Measurements from ENCODE around the gene MYLK2.

Gene MYLK2

GRCh38 chr20:31819083-31819784, at the start of gene MYLK2:
MYLK2 (plus strand) TSS chr20:31819356; CDS start chr20:31819581, 225 bp downstream.
- no peak for DNase-seq (ENCODE audit: low read depth, low spot score)
- H3K27ac ChIP-seq, result no peak within 1 kb of the TSS

- no peak for DNase-seq (ENCODE audit: low read depth, low spot score)
- H3K27ac ChIP-seq, result no peak overlapping the region
Observed at GRCh38 chr20:31769681-31770080, 49.5 kb upstream of the MYLK2 start.

DNA sequence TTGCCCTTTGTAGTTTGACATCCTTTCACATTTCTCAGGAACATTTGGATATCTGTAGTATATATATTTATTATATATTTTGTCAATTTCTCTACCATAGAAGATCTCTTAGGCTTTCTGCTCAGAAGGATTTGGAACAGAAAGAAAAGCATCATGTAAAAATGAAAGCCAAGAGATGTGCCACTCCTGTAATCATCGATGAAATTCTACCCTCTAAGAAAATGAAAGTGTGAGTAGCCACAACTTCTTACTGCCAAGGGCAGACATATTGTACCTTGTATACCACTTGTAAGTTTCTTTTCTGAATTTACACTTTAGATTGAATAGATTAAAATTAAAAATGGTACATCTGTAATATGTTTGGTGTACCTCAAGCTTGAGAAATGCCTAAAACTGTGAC, 48.9 kb upstream of the MYLK2 start:
- H3K27ac ChIP-seq, result no peak overlapping the region
- no peak for DNase-seq (ENCODE audit: low read depth, low spot score)

DNA sequence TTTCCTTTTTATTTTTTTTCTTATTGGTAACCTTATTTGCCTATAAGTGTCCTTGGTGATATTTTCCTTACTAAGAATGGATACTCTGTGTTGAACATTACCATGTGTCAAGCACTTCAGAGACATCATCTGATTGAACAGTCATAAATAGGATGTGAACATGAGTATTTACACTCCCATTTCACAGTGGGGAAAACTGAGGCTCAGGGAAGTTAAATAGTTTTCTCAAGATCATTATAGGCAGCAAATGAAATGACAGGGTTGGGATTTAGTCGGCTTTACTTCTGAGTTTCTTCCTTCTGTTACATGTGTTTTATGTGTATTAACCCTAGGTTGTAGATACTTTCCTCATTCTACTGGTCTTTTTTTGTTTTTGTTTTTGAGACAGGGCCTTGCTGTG, 44.7 kb upstream of the MYLK2 start:
- DNase-seq (ENCODE audit: low read depth, low spot score), result no peak
- no peak overlapping the region for H3K27ac ChIP-seq

DNA sequence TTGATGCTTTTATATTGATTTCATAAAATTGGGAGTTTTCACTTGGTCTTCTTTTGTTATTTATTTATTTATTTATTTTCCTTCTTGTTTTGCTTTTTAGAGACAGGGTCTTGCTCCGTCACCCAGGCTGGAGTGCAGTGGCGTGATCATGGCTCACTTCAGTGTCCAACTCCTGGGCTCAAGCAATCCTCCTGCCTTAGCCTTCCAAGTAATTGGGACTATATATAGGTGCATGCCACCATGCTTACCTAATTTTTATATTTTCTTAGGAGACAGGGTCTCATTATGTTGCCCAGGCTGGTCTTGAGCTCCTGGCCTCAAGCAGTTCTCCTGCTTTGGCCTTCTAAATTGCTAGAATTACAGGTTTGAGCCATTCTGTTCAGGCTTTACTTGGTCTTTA, 38.3 kb upstream of the MYLK2 start:
- no peak for DNase-seq (ENCODE audit: low read depth, low spot score)
- no peak overlapping the region for H3K27ac ChIP-seq

DNA sequence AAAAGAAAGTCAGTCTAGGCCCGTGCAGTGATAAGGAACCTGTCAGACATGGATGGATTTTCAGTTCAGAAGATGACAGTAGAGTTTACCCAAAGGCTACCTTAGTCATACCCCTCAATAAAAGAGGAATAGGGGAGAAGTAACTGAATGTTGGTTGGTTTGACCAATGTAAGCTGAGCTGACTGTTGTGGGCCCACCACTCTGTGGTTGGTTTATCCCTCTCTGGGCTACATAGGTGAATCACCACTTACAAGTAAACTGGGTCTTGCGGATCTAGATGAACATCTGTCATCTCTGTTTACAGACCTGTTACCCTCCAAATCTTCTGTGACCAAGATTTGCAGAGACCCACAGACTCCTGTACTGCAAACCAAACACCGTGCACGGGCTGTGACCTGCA, 37.2 kb upstream of the MYLK2 start:
- H3K27ac ChIP-seq, result no peak overlapping the region

GRCh38 chr20:31784354-31785044, 34.7 kb upstream of the MYLK2 start:
- DNase-seq (ENCODE audit: low read depth, low spot score), result no peak
- H3K27ac ChIP-seq, result no peak overlapping the region

More for the DNA sequence above, 37.2 kb upstream of the MYLK2 start:
- no peak for DNase-seq (ENCODE audit: low read depth, low spot score)

DNA sequence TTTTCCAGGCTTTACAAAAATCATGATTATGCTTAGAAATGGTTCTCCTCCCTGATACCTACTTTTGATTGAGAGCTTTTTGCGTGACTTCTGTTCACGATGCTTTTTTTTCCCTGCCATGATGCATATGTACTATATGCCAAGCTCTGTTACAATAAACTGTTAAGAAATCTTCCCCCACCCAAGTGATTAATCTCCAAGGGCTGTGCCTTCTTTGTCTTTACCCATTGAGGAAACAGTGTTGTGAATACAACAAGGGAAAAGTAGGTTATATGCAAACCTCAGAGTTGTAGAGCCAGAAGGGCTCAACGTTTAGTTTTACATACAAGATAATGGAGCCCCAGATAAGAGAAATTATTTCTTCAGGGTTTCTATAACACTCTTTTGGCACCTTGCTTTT, 34.1 kb upstream of the MYLK2 start:
- no peak overlapping the region for H3K27ac ChIP-seq
- DNase-seq (ENCODE audit: low read depth, low spot score), result no peak

- no peak overlapping the region for H3K27ac ChIP-seq
Observed at GRCh38 chr20:31788578-31788977, 30.6 kb upstream of the MYLK2 start.

GRCh38 chr20:31790401-31790800, 28.8 kb upstream of the MYLK2 start:
- DNase-seq (ENCODE audit: low read depth, low spot score), result no peak
- no peak overlapping the region for H3K27ac ChIP-seq

More at GRCh38 chr20:31788578-31788977, 30.6 kb upstream of the MYLK2 start:
- DNase-seq (ENCODE audit: low read depth, low spot score), result no peak

GRCh38 chr20:31797364-31797763, 21.8 kb upstream of the MYLK2 start:
- no peak overlapping the region for H3K27ac ChIP-seq

DNA sequence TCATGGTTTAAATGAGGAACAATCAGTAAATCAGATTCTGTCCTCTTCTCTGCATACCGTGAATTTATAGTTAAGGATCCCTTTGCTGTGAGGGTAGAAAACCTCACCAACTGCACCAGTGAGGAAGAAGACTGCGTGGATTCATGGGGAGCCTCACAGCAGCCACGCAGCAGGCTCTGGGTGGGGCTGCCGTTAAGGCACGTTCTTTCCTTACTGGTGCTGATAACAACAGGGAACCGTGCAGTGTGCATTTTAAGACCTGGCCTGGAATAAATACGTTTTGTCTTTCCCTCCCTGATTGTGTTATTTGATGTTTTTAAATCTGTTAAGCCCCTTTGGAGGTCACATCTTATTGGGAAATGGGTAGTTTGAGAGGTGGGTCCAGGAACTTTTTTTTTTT, 17.6 kb upstream of the MYLK2 start:
- H3K27ac ChIP-seq, result no peak overlapping the region
- no peak for DNase-seq (ENCODE audit: low read depth, low spot score)

More at GRCh38 chr20:31797364-31797763, 21.8 kb upstream of the MYLK2 start:
- DNase-seq (ENCODE audit: low read depth, low spot score), result no peak

GRCh38 chr20:31803552-31804291, 15.4 kb upstream of the MYLK2 start:
- DNase-seq (ENCODE audit: low read depth, low spot score), result no peak
- no peak overlapping the region for H3K27ac ChIP-seq

- no peak overlapping the region for H3K27ac ChIP-seq
- no peak for DNase-seq (ENCODE audit: low read depth, low spot score)
Observed at GRCh38 chr20:31806564-31807355, 12.4 kb upstream of the MYLK2 start.

- no peak for DNase-seq (ENCODE audit: low read depth, low spot score)
- no peak overlapping the region for H3K27ac ChIP-seq
Observed at GRCh38 chr20:31808481-31808880, 10.7 kb upstream of the MYLK2 start.

GRCh38 chr20:31809661-31810060, 9.5 kb upstream of the MYLK2 start:
- H3K27ac ChIP-seq, result no peak overlapping the region
- DNase-seq (ENCODE audit: low read depth, low spot score), result no peak

- no peak overlapping the region for H3K27ac ChIP-seq
- DNase-seq (ENCODE audit: low read depth, low spot score), result no peak
Observed at GRCh38 chr20:31811198-31811597, 8.0 kb upstream of the MYLK2 start.

DNA sequence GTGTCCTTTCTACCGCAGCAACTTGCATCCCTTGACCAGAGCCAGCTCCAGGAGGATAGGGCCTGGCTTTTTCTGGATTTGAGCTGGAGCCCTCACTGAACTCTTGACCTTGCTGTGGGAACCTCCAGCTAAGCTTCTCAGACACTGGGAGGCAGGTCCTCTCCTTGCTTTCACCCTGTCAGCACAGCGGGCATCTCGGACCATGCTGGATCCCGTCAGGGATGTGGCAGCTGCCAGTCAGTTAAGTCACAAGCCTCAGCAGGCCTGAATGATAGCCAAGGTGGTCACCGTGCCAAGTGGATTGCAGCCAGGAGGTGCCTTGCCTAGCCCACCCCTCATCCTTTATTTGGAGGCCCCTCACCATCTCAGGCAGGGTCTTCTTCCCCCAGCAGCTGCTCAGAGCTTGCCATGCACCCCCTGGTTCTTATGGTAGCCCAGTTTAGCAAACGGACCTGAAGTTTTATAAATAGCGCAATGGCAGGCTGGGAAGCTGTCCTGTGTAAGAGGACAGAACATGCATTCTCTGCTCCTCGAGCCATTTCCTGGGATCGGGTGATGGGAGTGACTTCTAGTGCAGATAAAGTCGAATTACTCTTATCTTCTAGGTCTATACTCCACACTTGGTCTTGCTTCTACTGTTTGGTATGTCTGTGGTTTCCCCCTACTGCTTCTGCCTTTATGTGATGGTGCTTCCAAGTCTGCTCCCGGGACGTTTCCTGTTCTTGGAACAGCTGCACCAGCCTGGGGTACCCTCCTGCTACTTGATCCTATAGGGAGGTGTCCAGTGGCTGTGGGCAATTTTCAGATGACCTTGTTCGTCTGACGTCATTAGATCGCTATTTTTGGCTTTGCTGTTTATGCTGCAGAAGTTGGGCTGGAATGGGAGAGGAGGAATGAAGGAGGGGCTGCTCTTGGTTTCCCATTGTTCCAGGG, 7.1 kb upstream of the MYLK2 start:
- no peak overlapping the region for H3K27ac ChIP-seq
- DNase-seq (ENCODE audit: low read depth, low spot score), result no peak

- no peak overlapping the region for H3K27ac ChIP-seq
- DNase-seq (ENCODE audit: low read depth, low spot score), result no peak
Observed at GRCh38 chr20:31813611-31814010, 5.5 kb upstream of the MYLK2 start.

Measured in epithelial cell of prostate (primary cell).